CD4-positive, alpha-beta memory T cell (primary cell): ENCODE data around the gene FOXD2. TPM values are rescaled to one million over a fixed set of nuclear protein-coding genes. Genes with fewer than 3 reads are reported as not detected.

Experiments
- CTCF ChIA-PET: fragments of 350-600 bp; sonication (Branson Sonifier 250); formaldehyde crosslinking; loops from one replicate; lab custom pipeline; 2021; ENCODE audit warnings: inconsistent platforms; ENCODE audit not compliant: partially characterized antibody; lab: Charles Lee
- POLR2A ChIA-PET: fragments of 350-600 bp; sonication (Branson Sonifier 250); formaldehyde crosslinking; loops from one replicate; lab custom pipeline; 2021; ENCODE audit not compliant: partially characterized antibody; lab: Charles Lee
- DNase-seq, 5 donors: peaks; one replicate each; pipeline versions ENCODE4 v3.0.0 to v3.0.0-alpha.2; 2020 to 2022; ENCODE audit warnings: mixed read lengths in 1 of 5
- H3K27ac ChIP-seq: one replicate; pipeline ENCODE4 v1.7.0; 2013; ENCODE audit warnings: low read depth, low read length
- H3K27me3 ChIP-seq: 2 replicates; pipeline ENCODE4 v1.7.0; 2013; ENCODE audit warnings: mild to moderate bottlenecking, low read length, moderate library complexity; ENCODE audit not compliant: insufficient read depth
- H3K36me3 ChIP-seq: 2 replicates; pipeline ENCODE4 v1.7.0; 2013; ENCODE audit warnings: mild to moderate bottlenecking, low read length, moderate library complexity; ENCODE audit not compliant: insufficient read depth
- H3K4me1 ChIP-seq: 2 replicates; pipeline ENCODE4 v1.7.0; 2013; ENCODE audit warnings: mild to moderate bottlenecking, low read length, moderate library complexity; ENCODE audit not compliant: insufficient read depth
- H3K4me3 ChIP-seq, 2 donors: one replicate each; pipeline ENCODE4 v1.7.0; 2013; ENCODE audit warnings: low read length in 2 of 2, mild to moderate bottlenecking in 1 of 2
- H3K9me3 ChIP-seq, 2 donors: one replicate each; pipeline ENCODE4 v1.7.0; 2013; ENCODE audit warnings: low read length in 2 of 2, control low read depth in 1 of 2; ENCODE audit not compliant: control insufficient read depth in 1 of 2
- H3K27ac Mint-ChIP-seq, 7 donors: one replicate each; pipeline ENCODE4 v1.8.0; 2020 to 2021; ENCODE audit warnings: mixed read lengths in 7 of 7, mild to moderate bottlenecking in 6 of 7, inconsistent platforms in 3 of 7, moderate library complexity in 3 of 7
- H3K27me3 Mint-ChIP-seq, 2 donors: one replicate each; pipeline ENCODE4 v1.8.0; 2020 to 2021; ENCODE audit warnings: mixed read lengths in 2 of 2
- H3K36me3 Mint-ChIP-seq, 2 donors: one replicate each; pipeline ENCODE4 v1.8.0; 2020 to 2021; ENCODE audit warnings: mixed read lengths in 2 of 2, inconsistent platforms in 1 of 2, mild to moderate bottlenecking in 1 of 2
- H3K4me1 Mint-ChIP-seq, 4 donors: one replicate each; pipeline ENCODE4 v1.8.0; 2020 to 2021; ENCODE audit warnings: mixed read lengths in 4 of 4, mild to moderate bottlenecking in 1 of 4
- H3K4me3 Mint-ChIP-seq, 8 donors: one replicate each; pipeline ENCODE4 v1.8.0; 2020 to 2021; ENCODE audit warnings: mixed read lengths in 8 of 8, mild to moderate bottlenecking in 7 of 8, moderate library complexity in 6 of 8, inconsistent platforms in 3 of 8
- H3K9me3 Mint-ChIP-seq, 8 donors: one replicate each; pipeline ENCODE4 v1.8.0; 2020 to 2021; ENCODE audit warnings: mixed read lengths in 8 of 8, mild to moderate bottlenecking in 5 of 8, inconsistent platforms in 3 of 8, moderate library complexity in 1 of 8
- intact Hi-C: fragments of 100-400 bp; cut with micrococcal nuclease; formaldehyde crosslinking; loops from one replicate; pipeline ENCODE4 v1.15.1; 2023
- polyA plus RNA-seq, 2 donors: library from polyadenylated mRNA; unstranded; fragments of 300-500 nt; fragmentation: Illumina TruSeq; gene quantifications; one replicate each; pipeline ENCODE4 v1.2.3, GENCODE V29; 2021
- total RNA-seq, 2 experiments: library from RNA; stranded (reverse); gene quantifications; one replicate each; pipeline ENCODE4 v1.2.3, GENCODE V29; 2021

Gene FOXD2
- total and polyA plus RNA-seq, 4 experiments from 2014 or later = 0.07 to 0.73 (median 0.37) TPM

- Histone ChIP-seq H3K4me1 (peaks cover 23% of the 10 kb centered on the region), H3K36me3 (no peaks in the 10 kb centered on the region), H3K27me3 (peaks cover 41% of the 10 kb centered on the region), H3K9me3 (no peaks in the 10 kb centered on the region), H3K4me3 (no peak overlapping the region), H3K27ac (no peak overlapping the region)
- peak overlapping the region in 7 of 8 donors; percentile 61 to 78 (median 64) for H3K4me3 Mint-ChIP-seq
- intact Hi-C loops = no loop called here
- peaks cover 0 to 8% (median 0%) of the 10 kb centered on the region in 8 donors for H3K9me3 Mint-ChIP-seq
- no peak for DNase-seq
- ChIA-PET POLR2A (no interaction called here), CTCF (no interaction called here)
- peaks cover 4 to 22% of the 10 kb centered on the region in 2 donors for H3K27me3 Mint-ChIP-seq
- peaks cover 15 to 28% (median 20%) of the 10 kb centered on the region in 4 donors for H3K4me1 Mint-ChIP-seq
- H3K36me3 Mint-ChIP-seq = peaks cover 0 to 7% of the 10 kb centered on the region in 2 donors
- H3K27ac Mint-ChIP-seq = peak overlapping the region in 1 of 7 donors; percentile 65
These were observed 2.2 kb downstream of the FOXD2 start for GRCh38 chr1:47439819-47440598.

GRCh38 chr1:47440599-47441081 lies 2.8 kb downstream of the FOXD2 start:
- Histone ChIP-seq H3K4me3 (no peak overlapping the region), H3K4me1 (peaks cover 28% of the 10 kb centered on the region), H3K9me3 (no peaks in the 10 kb centered on the region), H3K36me3 (no peaks in the 10 kb centered on the region), H3K27me3 (peaks cover 47% of the 10 kb centered on the region), H3K27ac (no peak overlapping the region)
- H3K27ac Mint-ChIP-seq = no peak overlapping the region
- ChIA-PET CTCF (interaction anchor here (1.9 kb wide), 1 partner anchor 8 kb away, joined by 5 read pairs; no protein-coding TSS in a partner anchor), POLR2A (no interaction called here)
- peaks cover 0 to 7% of the 10 kb centered on the region in 2 donors for H3K36me3 Mint-ChIP-seq
- intact Hi-C loops = no loop called here
- peaks cover 0 to 8% (median 0%) of the 10 kb centered on the region in 8 donors for H3K9me3 Mint-ChIP-seq
- no peak overlapping the region for H3K4me3 Mint-ChIP-seq
- DNase-seq = no peak
- peaks cover 4 to 28% of the 10 kb centered on the region in 2 donors for H3K27me3 Mint-ChIP-seq
- peaks cover 17 to 30% (median 24%) of the 10 kb centered on the region in 4 donors for H3K4me1 Mint-ChIP-seq

GRCh38 chr1:47441450-47442106 lies 3.7 kb downstream of the FOXD2 start:
- H3K4me3 Mint-ChIP-seq = no peak overlapping the region
- no peak overlapping the region for H3K4me3 ChIP-seq
- H3K36me3 Mint-ChIP-seq = peaks cover 0 to 4% of the 10 kb centered on the region in 2 donors
- ChIA-PET POLR2A (no interaction called here), CTCF (interaction anchor here (1.9 kb wide), 1 partner anchor 9 kb away, joined by 5 read pairs; no protein-coding TSS in a partner anchor)
- no peak for DNase-seq
- no peaks in the 10 kb centered on the region for H3K36me3 ChIP-seq
- no peak overlapping the region for H3K27ac ChIP-seq
- H3K27ac Mint-ChIP-seq = no peak overlapping the region
- peaks cover 14 to 25% (median 20%) of the 10 kb centered on the region in 4 donors for H3K4me1 Mint-ChIP-seq
- H3K27me3 ChIP-seq = peaks cover 56% of the 10 kb centered on the region
- intact Hi-C loops = no loop called here
- H3K27me3 Mint-ChIP-seq = peaks cover 4 to 36% of the 10 kb centered on the region in 2 donors
- H3K9me3 Mint-ChIP-seq = peaks cover 0 to 9% (median 0%) of the 10 kb centered on the region in 8 donors
- peaks cover 26% of the 10 kb centered on the region for H3K4me1 ChIP-seq
- H3K9me3 ChIP-seq = no peaks in the 10 kb centered on the region

- Mint-ChIP-seq H3K27ac (no peak overlapping the region), H3K9me3 (peaks cover 0 to 9% (median 0%) of the 10 kb centered on the region in 8 donors), H3K36me3 (peaks cover 0 to 2% of the 10 kb centered on the region in 2 donors), H3K27me3 (peaks cover 4 to 42% of the 10 kb centered on the region in 2 donors), H3K4me1 (peaks cover 13 to 21% (median 18%) of the 10 kb centered on the region in 4 donors), H3K4me3 (no peak overlapping the region)
- CTCF ChIA-PET = interaction anchor here (1.9 kb wide), 1 partner anchor 10 kb away, joined by 5 read pairs; no protein-coding TSS in a partner anchor
- intact Hi-C loops = no loop called here
- Histone ChIP-seq H3K27me3 (peaks cover 63% of the 10 kb centered on the region), H3K9me3 (no peaks in the 10 kb centered on the region), H3K36me3 (no peaks in the 10 kb centered on the region), H3K4me3 (no peak overlapping the region), H3K27ac (no peak overlapping the region), H3K4me1 (peaks cover 23% of the 10 kb centered on the region)
- no peak for DNase-seq
- POLR2A ChIA-PET = no interaction called here
These were observed 4.4 kb downstream of the FOXD2 start for GRCh38 chr1:47442202-47442601.

- Histone ChIP-seq H3K27me3 (peaks cover 70% of the 10 kb centered on the region), H3K4me1 (peaks cover 23% of the 10 kb centered on the region), H3K27ac (no peak overlapping the region), H3K36me3 (no peaks in the 10 kb centered on the region), H3K9me3 (no peaks in the 10 kb centered on the region), H3K4me3 (no peak overlapping the region)
- H3K27me3 Mint-ChIP-seq = peaks cover 6 to 45% of the 10 kb centered on the region in 2 donors
- peaks cover 0 to 9% (median 0%) of the 10 kb centered on the region in 8 donors for H3K9me3 Mint-ChIP-seq
- no peak for DNase-seq
- no peak overlapping the region for H3K27ac Mint-ChIP-seq
- ChIA-PET CTCF (no interaction called here), POLR2A (no interaction called here)
- intact Hi-C loops = no loop called here
- peaks cover 0 to 2% of the 10 kb centered on the region in 2 donors for H3K36me3 Mint-ChIP-seq
- H3K4me1 Mint-ChIP-seq = peaks cover 13 to 21% (median 18%) of the 10 kb centered on the region in 4 donors
- peak overlapping the region in 6 of 8 donors; percentile 1 to 49 (median 8) for H3K4me3 Mint-ChIP-seq
These were observed 5.1 kb downstream of the FOXD2 start for GRCh38 chr1:47442842-47443529.

GRCh38 chr1:47443530-47444296 lies 5.9 kb downstream of the FOXD2 start:
- peaks cover 13 to 21% (median 18%) of the 10 kb centered on the region in 4 donors for H3K4me1 Mint-ChIP-seq
- H3K36me3 Mint-ChIP-seq = no peaks in the 10 kb centered on the region
- H3K27ac Mint-ChIP-seq = peak overlapping the region in 3 of 7 donors; percentile 82 to 85 (median 85)
- intact Hi-C loops = no loop called here
- H3K4me3 Mint-ChIP-seq = peak overlapping the region; percentile 49 to 81 (median 72)
- peaks cover 23% of the 10 kb centered on the region for H3K4me1 ChIP-seq
- H3K9me3 ChIP-seq = no peaks in the 10 kb centered on the region
- no peak for DNase-seq
- ChIA-PET POLR2A (no interaction called here), CTCF (no interaction called here)
- H3K9me3 Mint-ChIP-seq = peaks cover 0 to 7% (median 0%) of the 10 kb centered on the region in 8 donors
- no peaks in the 10 kb centered on the region for H3K36me3 ChIP-seq
- no peak overlapping the region for H3K4me3 ChIP-seq
- H3K27me3 Mint-ChIP-seq = peaks cover 12 to 45% of the 10 kb centered on the region in 2 donors
- H3K27me3 ChIP-seq = peaks cover 74% of the 10 kb centered on the region
- no peak overlapping the region for H3K27ac ChIP-seq
